GM18511 (cell line): Measurements from ENCODE around the gene TMC3.
A peak's percentile ranks its signal among the peaks of the same experiment; 100 is the strongest.

Source experiments
- ATAC-seq: cut with Tn5 transposase; IDR thresholded peaks from one replicate; pipeline ENCODE4 v1.9.1; 2021; ENCODE audit warnings: mild to moderate bottlenecking, moderate library complexity; ENCODE audit not compliant: unreplicated experiment

TMC3 gene

GRCh38 chr15:81301385-81301784 lies 72.6 kb downstream of the TMC3 start:
- peak; percentile 25 for ATAC-seq

DNA sequence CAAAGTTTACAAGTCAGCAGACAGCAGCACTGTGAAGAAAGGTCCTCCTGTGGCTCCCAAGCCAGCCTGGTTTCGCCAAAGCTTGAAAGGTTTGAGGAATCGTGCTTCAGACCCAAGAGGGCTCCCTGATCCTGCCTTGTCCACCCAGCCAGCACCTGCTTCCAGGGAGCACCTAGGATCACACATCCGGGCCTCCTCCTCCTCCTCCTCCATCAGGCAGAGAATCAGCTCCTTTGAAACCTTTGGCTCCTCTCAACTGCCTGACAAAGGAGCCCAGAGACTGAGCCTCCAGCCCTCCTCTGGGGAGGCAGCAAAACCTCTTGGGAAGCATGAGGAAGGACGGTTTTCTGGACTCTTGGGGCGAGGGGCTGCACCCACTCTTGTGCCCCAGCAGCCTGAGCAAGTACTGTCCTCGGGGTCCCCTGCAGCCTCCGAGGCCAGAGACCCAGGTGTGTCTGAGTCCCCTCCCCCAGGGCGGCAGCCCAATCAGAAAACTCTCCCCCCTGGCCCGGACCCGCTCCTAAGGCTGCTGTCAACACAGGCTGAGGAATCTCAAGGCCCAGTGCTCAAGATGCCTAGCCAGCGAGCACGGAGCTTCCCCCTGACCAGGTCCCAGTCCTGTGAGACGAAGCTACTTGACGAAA lies 74.3 kb downstream of the TMC3 start:
- ATAC-seq: no peak

DNA sequence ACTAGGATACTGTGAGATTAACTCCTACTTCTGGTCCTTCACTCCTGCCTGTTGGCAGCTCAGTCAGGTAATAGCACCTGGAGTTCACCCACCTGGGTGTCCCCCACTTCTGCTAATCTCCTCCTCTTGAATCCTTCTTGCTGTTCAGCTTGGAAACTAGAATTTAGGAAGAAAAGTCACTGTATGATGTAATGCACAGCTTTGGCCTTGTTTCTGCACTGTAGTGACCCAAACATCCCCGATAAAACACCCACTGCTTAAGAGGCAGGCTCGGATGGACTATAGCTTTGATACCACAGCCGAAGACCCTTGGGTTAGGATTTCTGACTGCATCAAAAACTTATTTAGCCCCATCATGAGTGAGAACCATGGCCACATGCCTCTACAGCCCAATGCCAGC lies 74.9 kb downstream of the TMC3 start:
- ATAC-seq: no peak

GRCh38 chr15:81298611-81299010 lies 75.4 kb downstream of the TMC3 start:
- no peak for ATAC-seq

- ATAC-seq: no peak
Measured at GRCh38 chr15:81297603-81298575, 76.1 kb downstream of the TMC3 start.

DNA sequence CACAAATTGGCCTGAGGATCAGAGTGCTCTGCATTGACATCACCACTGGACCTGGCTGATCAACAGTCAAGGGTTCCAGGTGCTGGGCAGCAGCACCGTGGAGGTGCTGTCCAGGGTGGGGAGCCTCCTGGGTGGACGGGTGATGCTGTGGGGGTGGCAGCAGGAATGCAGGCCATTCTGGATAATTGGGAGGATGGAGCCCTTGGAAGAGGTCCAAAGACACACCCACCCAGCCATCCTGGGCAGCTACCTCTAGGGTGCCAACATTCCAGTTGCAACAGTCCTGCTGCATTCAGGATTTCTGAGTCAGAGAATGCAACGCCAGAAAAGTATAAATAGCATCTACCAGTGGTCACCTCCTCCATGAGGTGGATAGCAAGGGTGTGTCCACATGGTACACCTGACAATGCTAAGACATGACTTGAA lies 76.9 kb downstream of the TMC3 start:
- ATAC-seq: no peak

GRCh38 chr15:81296673-81297072 lies 77.3 kb downstream of the TMC3 start:
- peak; percentile 39 for ATAC-seq

DNA sequence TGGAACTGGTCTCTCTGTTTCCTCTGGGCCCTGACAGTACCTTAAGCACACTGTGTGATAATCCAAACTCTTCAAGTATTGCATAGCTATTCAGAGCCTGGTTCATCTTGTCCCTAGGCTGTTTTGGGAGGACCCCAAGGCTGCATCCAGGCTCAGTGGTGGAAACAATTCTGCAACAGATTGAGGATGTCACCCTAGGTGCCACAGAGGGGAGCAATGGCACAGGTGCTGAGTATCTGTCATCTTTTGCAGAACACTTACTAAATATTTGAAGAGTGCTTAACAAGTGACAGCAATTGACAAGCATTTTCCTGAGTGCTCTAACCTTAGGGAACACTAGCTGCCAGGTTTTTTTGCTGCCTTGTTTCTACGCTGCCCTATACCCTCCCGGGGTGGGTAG lies 77.8 kb downstream of the TMC3 start:
- no peak for ATAC-seq

DNA sequence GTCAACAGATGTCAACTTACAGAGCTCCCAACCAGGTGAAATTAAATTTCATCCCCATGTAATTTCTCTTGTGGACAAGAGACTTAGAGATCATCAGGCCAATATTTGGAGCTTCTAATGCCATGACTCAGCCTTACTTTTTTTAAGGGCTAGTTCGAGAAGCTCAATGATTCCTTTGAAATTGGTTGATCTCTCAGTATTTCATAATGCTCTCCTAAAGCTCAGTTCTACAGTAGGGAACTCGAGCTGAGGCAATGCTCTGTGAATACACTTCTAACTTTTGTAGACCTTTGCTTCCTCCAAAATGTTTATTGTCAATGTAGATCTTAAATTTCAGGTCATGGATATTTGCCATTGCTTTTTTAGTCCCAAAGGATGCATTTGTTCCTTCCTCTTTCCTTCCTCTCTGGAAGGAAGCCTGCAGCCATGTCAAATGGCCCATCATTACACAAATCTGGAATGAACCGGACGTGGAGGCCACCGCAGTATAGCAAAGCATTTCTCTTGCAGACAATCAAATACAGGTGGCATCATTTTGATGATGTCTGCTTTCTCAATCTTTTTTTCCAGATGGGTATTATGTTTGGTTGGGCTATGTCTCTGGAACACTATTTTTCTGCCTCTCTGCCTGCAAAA lies 78.4 kb downstream of the TMC3 start:
- ATAC-seq: no peak

DNA sequence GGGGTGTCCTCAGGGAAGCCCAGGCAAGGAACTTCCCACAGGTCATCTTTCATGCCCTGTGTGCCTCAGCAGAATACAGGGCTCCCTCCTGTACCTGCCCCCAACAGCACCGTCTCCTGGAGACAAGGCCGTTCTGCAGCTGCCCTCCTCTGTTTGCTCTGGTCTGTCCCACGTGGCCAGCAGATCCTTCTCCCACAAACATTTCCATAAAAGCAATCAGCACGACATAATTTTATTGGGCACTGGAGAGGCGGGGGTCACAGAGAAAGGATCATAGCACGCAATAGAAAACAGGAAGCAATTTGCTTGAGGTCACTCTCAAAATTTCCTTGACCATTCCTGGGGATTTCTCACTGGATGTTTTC lies 79.5 kb downstream of the TMC3 start:
- no peak for ATAC-seq

DNA sequence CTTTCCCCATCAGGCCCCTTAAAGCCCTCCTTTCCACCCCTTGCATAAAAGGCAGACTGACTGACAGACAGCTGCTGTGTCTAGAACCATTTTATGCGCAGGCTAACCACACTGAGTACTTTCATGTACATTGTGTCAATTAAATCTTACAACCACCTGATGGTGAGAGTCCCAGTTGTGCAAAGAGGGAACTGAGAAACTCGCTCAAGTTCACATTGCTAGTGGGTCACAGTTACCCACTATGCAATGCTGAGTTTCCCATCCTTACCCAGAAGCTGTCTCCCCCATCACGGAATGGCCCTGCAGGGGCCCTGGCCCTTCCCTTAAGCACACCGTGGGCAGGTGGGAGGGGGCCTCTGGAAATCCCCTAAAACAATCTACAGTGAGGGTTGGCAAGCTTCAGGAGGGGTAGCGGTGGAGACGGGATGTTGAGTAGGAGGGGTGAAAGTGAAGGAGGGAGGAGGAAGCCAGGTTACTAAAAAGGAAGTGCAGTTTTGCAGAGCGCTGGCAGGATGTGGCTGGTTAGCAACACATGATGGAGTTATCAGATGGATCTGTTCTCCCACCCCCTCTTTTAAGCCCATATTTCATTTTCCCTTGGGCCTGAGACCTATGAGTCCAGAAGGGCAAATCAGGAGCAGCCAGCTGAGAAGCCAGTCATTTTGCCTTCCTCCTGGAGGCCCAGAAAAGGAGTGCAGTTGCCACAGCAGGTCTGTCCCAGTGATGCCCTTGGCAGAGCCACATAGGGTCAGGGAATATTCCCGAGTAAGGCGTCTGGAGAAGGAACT lies 80.1 kb downstream of the TMC3 start:
- ATAC-seq: peak; percentile 69

DNA sequence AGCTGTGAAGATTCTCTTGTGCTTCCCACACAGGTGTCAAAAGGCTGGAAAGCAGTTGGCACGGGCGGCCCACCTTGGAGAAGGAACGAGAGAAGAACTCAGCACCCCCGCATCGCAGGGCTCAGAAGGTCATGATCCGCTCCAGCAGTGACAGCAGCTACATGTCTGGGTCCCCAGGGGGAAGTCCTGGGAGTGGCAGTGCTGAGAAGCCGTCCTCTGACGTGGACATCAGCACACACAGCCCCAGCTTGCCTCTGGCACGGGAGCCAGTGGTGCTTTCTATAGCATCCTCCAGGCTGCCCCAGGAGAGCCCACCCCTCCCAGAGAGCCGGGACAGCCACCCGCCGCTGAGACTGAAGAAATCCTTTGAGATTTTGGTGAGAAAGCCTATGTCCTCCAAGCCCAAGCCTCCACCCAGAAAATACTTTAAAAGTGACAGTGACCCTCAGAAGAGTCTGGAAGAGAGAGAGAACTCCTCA lies 81.5 kb downstream of the TMC3 start:
- peak; percentile 48 for ATAC-seq

GRCh38 chr15:81291916-81292522 lies 82.0 kb downstream of the TMC3 start:
- peak; percentile 0 for ATAC-seq

DNA sequence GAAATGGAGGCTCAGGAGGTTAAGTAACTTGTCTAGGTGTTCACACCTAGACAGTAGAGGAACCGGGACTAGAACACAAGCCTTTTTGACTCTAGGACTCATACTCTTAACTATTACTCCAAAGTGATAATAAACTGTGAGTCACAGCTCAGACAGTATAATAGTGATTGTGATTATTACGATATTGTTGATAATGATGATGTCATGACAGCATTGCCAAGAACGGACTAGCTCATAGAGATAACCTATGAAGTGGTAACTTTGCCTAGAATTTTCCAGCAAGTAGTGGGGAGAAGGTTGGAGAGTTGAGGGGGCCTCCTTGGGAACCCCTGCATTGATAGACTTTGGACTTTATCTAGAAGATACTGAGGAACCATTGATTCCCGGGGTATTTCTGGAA lies 84.1 kb downstream of the TMC3 start:
- ATAC-seq: no peak

DNA sequence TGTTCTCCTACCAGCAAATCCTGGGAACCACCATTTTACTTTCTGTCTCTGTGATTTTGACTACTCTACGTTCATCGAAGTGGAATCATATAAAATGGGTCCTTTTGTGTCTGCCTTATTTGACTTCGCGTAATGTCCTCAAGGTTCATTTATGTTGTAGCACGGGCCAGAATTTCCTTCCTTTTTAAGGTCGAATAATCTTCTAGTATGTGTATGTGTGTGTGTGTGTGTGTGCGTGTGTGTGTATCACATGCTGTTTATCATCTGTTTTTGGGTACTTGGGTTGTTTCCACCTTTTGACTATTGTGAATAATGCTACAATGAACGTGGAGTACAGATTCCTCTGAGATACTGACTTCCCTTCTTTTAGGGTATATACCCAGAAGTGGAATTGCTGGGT lies 85.4 kb downstream of the TMC3 start:
- ATAC-seq: no peak

DNA sequence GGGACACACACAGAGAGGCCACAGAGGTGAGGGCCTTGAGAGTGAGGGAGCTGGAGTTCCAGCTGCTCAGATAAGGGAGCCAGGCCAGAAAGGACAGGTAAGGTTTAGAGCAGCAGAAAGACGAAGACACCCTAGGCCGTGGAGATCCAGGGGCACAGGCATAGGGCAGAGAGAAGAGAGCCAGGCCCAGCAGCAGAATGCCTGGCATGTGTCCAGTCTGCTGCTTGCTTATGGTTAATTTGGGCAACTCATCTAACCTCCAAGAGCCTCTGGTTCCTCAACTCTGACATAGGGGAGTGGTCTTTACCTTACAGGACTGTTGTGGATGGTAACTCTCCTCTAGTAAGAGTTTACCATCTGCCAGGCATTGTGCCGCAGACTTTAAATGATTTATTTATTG lies 86.0 kb downstream of the TMC3 start:
- no peak for ATAC-seq

- ATAC-seq: peak; percentile 54
Measured at GRCh38 chr15:81286621-81287121, 87.3 kb downstream of the TMC3 start.

DNA sequence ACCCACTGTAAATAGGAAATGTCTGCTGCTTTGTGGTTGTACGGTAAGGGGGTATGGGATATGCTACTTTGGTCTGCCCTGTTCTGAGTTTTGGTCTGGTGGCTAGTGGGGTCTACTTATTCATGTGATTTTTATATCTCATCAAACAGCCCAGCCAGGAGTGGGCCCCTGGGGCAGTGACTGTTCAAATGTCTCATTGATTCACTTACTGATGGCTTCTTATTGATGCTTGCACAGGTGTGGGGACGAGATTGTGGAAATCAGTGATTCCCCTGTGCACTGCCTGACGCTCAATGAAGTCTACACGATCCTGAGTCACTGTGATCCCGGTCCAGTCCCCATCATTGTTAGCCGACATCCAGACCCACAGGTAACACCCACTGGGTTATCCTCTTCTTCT lies 88.6 kb downstream of the TMC3 start:
- no peak for ATAC-seq

- peak; percentile 66 for ATAC-seq
Measured at GRCh38 chr15:81284256-81285031, 89.6 kb downstream of the TMC3 start.
